OCI-LY3 (cell line): ENCODE measurements around the gene MYO9A.
A peak's percentile ranks its signal among the peaks of the same experiment; 100 is the strongest.

ENCODE experiments used
- H2AFZ ChIP-seq: fragments of 200-600, 300-600 bp; shearing (Covaris generic); 2 replicates; pipeline ENCODE4 v1.6.0; 2014; ENCODE audit warnings: antibody characterized with exemption, low read depth, low read length
- H3K27ac ChIP-seq: fragments of 200-600, 300-600 bp; sonication (generic); 2 replicates; pipeline ENCODE4 v1.5.1; 2014; ENCODE audit warnings: mild to moderate bottlenecking, low read length, moderate library complexity, mixed read lengths
- H3K27me3 ChIP-seq: fragments of 200-600, 300-600 bp; sonication (generic); 2 replicates; pipeline ENCODE4 v1.6.1; 2014; ENCODE audit warnings: low read depth, low read length, mixed read lengths
- H3K36me3 ChIP-seq: fragments of 200-600, 300-600 bp; sonication (generic); replicated peaks from 2 replicates; pipeline ENCODE3; 2014; ENCODE audit warnings: low read depth, low read length, mixed read lengths
- H3K4me1 ChIP-seq: fragments of 300-600, 200-600 bp; sonication (generic); 2 replicates; pipeline ENCODE4 v1.6.1; 2014; ENCODE audit warnings: low read length, mixed read lengths
- H3K4me2 ChIP-seq: fragments of 200-600, 300-600 bp; sonication (generic); 2 replicates; pipeline ENCODE4 v1.6.1; 2014; ENCODE audit warnings: low read length, mixed read lengths
- H3K4me3 ChIP-seq: fragments of 300-600, 200-600 bp; sonication (generic); 2 replicates; pipeline ENCODE4 v1.5.1; 2014; ENCODE audit warnings: antibody characterized with exemption, mild to moderate bottlenecking, low read length, moderate library complexity
- H3K79me2 ChIP-seq: fragments of 300-600, 200-600 bp; shearing (Covaris generic); 2 replicates; pipeline ENCODE4 v1.6.1; 2014; ENCODE audit warnings: mild to moderate bottlenecking, low read length, mixed read lengths
- H3K9ac ChIP-seq: fragments of 300-600, 200-600 bp; shearing (Covaris generic); 2 replicates; pipeline ENCODE4 v1.6.0; 2014; ENCODE audit warnings: mild to moderate bottlenecking, low read length, moderate library complexity
- H3K9me3 ChIP-seq: fragments of 200-600, 300-600 bp; shearing (Covaris generic); 2 replicates; pipeline ENCODE4 v1.6.1; 2014; ENCODE audit warnings: low read length, mixed read lengths; ENCODE audit not compliant: insufficient read depth
- H4K20me1 ChIP-seq: fragments of 200-600, 300-600 bp; sonication (generic); 2 replicates; pipeline ENCODE4 v1.6.1; 2016; ENCODE audit warnings: low read length, mixed read lengths; ENCODE audit not compliant: insufficient read depth
- EZH2phosphoT487 ChIP-seq: fragments of 200-600 bp; shearing (Covaris generic); IDR thresholded peaks from 2 replicates; pipeline ENCODE4 v1.6.1; 2018; ENCODE audit warnings: antibody characterized with exemption, mixed run types, low read depth
- TF ChIP-seq, protein P1 (sequence below): fragments of 200-600, 300-600 bp; sonication (generic); IDR thresholded peaks from 2 replicates; pipeline ENCODE4 v1.5.1; 2014; ENCODE audit warnings: antibody characterized with exemption, low read length, low read depth

Gene MYO9A

GRCh38 chr15:72068856-72069255 is 49.1 kb downstream of the MYO9A start:
- H3K79me2 ChIP-seq, result peaks cover 55% of the 10 kb centered on the region
- no peaks in the 10 kb centered on the region for H3K9me3 ChIP-seq
- H3K36me3 ChIP-seq, result no peaks in the 10 kb centered on the region
- H4K20me1 ChIP-seq, result peaks cover 15% of the 10 kb centered on the region; the same call in 1 of the 2 replicates
- no peak overlapping the region for H2AFZ ChIP-seq
- H3K4me2 ChIP-seq, result no peak overlapping the region
- TF ChIP-seq EZH2phosphoT487, result no peak
- TF ChIP-seq, protein P1, sequence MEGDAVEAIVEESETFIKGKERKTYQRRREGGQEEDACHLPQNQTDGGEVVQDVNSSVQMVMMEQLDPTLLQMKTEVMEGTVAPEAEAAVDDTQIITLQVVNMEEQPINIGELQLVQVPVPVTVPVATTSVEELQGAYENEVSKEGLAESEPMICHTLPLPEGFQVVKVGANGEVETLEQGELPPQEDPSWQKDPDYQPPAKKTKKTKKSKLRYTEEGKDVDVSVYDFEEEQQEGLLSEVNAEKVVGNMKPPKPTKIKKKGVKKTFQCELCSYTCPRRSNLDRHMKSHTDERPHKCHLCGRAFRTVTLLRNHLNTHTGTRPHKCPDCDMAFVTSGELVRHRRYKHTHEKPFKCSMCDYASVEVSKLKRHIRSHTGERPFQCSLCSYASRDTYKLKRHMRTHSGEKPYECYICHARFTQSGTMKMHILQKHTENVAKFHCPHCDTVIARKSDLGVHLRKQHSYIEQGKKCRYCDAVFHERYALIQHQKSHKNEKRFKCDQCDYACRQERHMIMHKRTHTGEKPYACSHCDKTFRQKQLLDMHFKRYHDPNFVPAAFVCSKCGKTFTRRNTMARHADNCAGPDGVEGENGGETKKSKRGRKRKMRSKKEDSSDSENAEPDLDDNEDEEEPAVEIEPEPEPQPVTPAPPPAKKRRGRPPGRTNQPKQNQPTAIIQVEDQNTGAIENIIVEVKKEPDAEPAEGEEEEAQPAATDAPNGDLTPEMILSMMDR, result no peak
- no peak overlapping the region for H3K4me3 ChIP-seq
- H3K9ac ChIP-seq, result no peak overlapping the region
- H3K27ac ChIP-seq, result no peak overlapping the region
- H3K27me3 ChIP-seq, result no peaks in the 10 kb centered on the region
- peaks cover 26% of the 10 kb centered on the region for H3K4me1 ChIP-seq

DNA sequence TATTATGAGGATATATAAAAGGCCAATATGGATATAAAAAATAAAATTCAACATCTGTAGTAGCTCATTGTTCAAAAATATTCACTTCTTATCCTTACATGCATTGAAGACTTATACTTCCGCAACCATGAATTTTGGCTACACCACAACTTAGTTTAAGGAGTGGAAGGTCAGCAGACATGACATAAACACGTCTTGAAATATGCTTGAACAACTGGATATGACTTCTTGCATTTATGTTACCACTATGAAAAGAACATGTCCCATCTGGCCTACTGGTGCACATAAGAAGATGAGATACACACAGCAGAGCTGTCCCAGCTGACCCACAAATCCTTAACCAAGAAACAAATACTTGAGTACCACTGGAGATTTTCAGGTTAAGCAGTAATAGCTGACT is 52.1 kb downstream of the MYO9A start:
- Histone ChIP-seq H3K36me3 (peaks cover 14% of the 10 kb centered on the region), H2AFZ (no peak overlapping the region), H3K4me1 (peaks cover 11% of the 10 kb centered on the region), H3K27ac (no peak overlapping the region), H4K20me1 (peaks cover 25% of the 10 kb centered on the region; the same call in 1 of the 2 replicates), H3K9me3 (0 out of 2 replicates have a peak, but pooled peaks cover 9% of the 10 kb centered on the region), H3K79me2 (peaks cover 62% of the 10 kb centered on the region), H3K9ac (no peak overlapping the region), H3K27me3 (no peaks in the 10 kb centered on the region), H3K4me3 (no peak overlapping the region), H3K4me2 (no peak overlapping the region)
- TF ChIP-seq EZH2phosphoT487, result no peak
- TF ChIP-seq, protein P1, result no peak

GRCh38 chr15:72063186-72063585 is 54.8 kb downstream of the MYO9A start:
- H3K79me2 ChIP-seq, result peaks cover 52% of the 10 kb centered on the region
- H3K9me3 ChIP-seq, result 0 out of 2 replicates have a peak, but pooled peaks cover 9% of the 10 kb centered on the region
- H3K27ac ChIP-seq, result no peak overlapping the region
- 0 out of 2 replicates have a peak overlapping the region, but pooled peaks have one; percentile 15 for H3K4me2 ChIP-seq
- no peaks in the 10 kb centered on the region for H3K27me3 ChIP-seq
- H3K4me1 ChIP-seq, result peaks cover 8% of the 10 kb centered on the region
- no peak overlapping the region for H3K4me3 ChIP-seq
- H3K36me3 ChIP-seq, result peaks cover 16% of the 10 kb centered on the region
- no peak overlapping the region for H2AFZ ChIP-seq
- peaks cover 17% of the 10 kb centered on the region; the same call in 1 of the 2 replicates for H4K20me1 ChIP-seq
- TF ChIP-seq, protein P1, result no peak
- TF ChIP-seq EZH2phosphoT487, result no peak
- H3K9ac ChIP-seq, result no peak overlapping the region

- no peak for TF ChIP-seq EZH2phosphoT487
- TF ChIP-seq, protein P1, result no peak
- no peak overlapping the region for H3K4me3 ChIP-seq
- 0 out of 2 replicates have a peak, but pooled peaks cover 9% of the 10 kb centered on the region for H3K9me3 ChIP-seq
- H3K36me3 ChIP-seq, result peaks cover 16% of the 10 kb centered on the region
- peaks cover 21% of the 10 kb centered on the region; the same call in 1 of the 2 replicates for H4K20me1 ChIP-seq
- no peak overlapping the region for H3K27ac ChIP-seq
- no peak overlapping the region for H3K9ac ChIP-seq
- H3K27me3 ChIP-seq, result no peaks in the 10 kb centered on the region
- no peak overlapping the region for H2AFZ ChIP-seq
- H3K4me2 ChIP-seq, result no peak overlapping the region
- peaks cover 8% of the 10 kb centered on the region for H3K4me1 ChIP-seq
- H3K79me2 ChIP-seq, result peaks cover 58% of the 10 kb centered on the region
Measured at GRCh38 chr15:72062319-72062718, 55.6 kb downstream of the MYO9A start.
